ENCODE data around the gene CLEC20A. TPM values are rescaled to one million over a fixed set of nuclear protein-coding genes. Genes with fewer than 3 reads are reported as not detected.

Gene CLEC20A
- polyA plus RNA-seq, 1 donor (not counting 4 experiments of a cell fraction or from before 2014, with no cell fraction given) = not detected

DNA sequence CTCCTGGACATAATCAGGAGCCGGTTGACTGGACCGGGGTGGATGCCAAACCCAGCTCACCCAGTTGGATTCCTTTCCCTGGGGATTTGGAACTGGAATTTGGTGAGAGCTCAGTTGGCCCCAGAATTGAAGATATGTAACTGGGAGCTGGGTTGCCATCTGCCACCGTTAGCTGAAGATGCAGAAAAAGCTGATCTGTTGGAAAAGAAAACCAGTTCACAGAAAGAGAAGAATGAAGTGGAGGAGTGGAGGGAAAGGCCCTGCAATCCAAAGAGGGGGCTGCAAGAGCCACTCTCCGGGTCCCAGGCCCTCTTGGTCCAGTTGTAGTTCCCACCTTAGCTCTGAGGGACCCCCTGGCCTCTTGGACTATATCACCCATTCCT, 32.2 kb upstream of the CLEC20A start:
- H3K4me2 ChIP-seq (ENCODE audit: control insufficient read depth, extremely low read depth, insufficient read depth, low read depth, low read length) = no peak overlapping the region
- DNase-seq (ENCODE audit: low read depth, low spot score) = no peak
- no peak overlapping the region for H3K9ac ChIP-seq (ENCODE audit: control insufficient read depth, extremely low read depth, insufficient read depth, low read length)
- no peaks in the 10 kb centered on the region for H4K20me1 ChIP-seq (ENCODE audit: control insufficient read depth, extremely low read depth, insufficient read depth, low read length)
- no peaks in the 10 kb centered on the region for H3K79me2 ChIP-seq (ENCODE audit: control insufficient read depth, insufficient read depth, low read length)
- FAIRE-seq = no peak
- H2AFZ ChIP-seq (ENCODE audit: control insufficient read depth, low read length) = no peak overlapping the region
- peaks cover 20% of the 10 kb centered on the region for H3K4me1 ChIP-seq (ENCODE audit: control insufficient read depth, extremely low read depth, insufficient read depth, low read length)
- H3K9me3 ChIP-seq (ENCODE audit: control insufficient read depth, low read depth, low read length) = no peaks in the 10 kb centered on the region
- H3K4me3 ChIP-seq (ENCODE audit: control insufficient read depth in 2 of 3, extremely low read depth in 1 of 3, insufficient read depth in 2 of 3, low read depth in 1 of 3, low read length in 3 of 3) = no peak overlapping the region
- H3K9me1 ChIP-seq (ENCODE audit: control insufficient read depth, extremely low read depth, insufficient read depth, low read length) = no peaks in the 10 kb centered on the region
- TF ChIP-seq, protein P1, sequence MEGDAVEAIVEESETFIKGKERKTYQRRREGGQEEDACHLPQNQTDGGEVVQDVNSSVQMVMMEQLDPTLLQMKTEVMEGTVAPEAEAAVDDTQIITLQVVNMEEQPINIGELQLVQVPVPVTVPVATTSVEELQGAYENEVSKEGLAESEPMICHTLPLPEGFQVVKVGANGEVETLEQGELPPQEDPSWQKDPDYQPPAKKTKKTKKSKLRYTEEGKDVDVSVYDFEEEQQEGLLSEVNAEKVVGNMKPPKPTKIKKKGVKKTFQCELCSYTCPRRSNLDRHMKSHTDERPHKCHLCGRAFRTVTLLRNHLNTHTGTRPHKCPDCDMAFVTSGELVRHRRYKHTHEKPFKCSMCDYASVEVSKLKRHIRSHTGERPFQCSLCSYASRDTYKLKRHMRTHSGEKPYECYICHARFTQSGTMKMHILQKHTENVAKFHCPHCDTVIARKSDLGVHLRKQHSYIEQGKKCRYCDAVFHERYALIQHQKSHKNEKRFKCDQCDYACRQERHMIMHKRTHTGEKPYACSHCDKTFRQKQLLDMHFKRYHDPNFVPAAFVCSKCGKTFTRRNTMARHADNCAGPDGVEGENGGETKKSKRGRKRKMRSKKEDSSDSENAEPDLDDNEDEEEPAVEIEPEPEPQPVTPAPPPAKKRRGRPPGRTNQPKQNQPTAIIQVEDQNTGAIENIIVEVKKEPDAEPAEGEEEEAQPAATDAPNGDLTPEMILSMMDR (optimal IDR thresholded peaks at IDR 0.05 in 1 of 3, IDR thresholded peaks at IDR 0.05 in 1 of 3, conservative IDR thresholded peaks at IDR 0.05 in 1 of 3; ENCODE audit: extremely low read depth in 1 of 3, insufficient read depth in 2 of 3, low read length in 3 of 3) = no peak
- TF ChIP-seq EZH2 (IDR thresholded peaks at IDR 0.05; ENCODE audit: low read length) = no peak
- no peak overlapping the region for H3K27ac ChIP-seq (ENCODE audit: control insufficient read depth, insufficient read depth, low read length)
- no peaks in the 10 kb centered on the region for H3K27me3 ChIP-seq (ENCODE audit: control insufficient read depth, extremely low read depth, insufficient read depth, low read length)
- H3K36me3 ChIP-seq (ENCODE audit: control insufficient read depth in 2 of 2, extremely low read depth in 1 of 2, insufficient read depth in 2 of 2, low read length in 2 of 2) = no peaks in the 10 kb centered on the region
- dilution Hi-C loops (cut with MboI; ENCODE audit: extremely low pct_ligation_motif_present, low sequenced_read_pairs) = no loop called here

DNA sequence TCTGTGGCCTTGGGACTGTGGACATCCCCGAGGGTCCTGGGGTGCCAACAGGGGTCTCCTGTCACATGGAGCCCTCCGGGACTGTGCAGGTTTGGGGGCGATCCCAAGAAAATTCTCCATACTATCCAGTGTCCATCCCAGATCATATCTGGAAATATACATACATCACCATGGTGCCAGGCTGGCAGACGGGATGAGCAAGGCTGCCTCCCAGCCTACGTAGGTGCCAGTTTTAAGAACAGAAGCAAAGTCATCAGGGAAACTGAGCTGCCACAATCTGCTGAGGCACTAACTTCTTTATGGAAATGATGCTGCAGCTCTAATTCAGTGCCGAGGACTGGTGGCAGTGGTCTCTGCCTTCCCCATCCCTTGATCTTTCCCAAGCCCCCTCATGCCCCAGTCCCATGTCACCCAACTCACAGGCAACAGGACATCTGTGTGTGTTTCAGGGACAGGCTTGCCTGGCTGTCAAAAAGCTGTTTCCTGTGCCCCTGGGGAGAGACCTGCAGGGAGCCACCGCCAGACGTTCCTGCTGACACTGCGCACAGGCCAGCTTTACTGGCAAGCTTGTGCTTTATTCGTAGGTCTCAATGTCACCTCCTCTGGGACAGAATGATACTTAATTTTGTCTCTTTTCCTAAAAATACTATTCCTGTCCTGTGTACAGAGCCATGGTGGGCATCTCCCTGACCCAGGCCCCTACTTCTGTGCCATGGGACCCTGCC, 31.6 kb upstream of the CLEC20A start:
- no peaks in the 10 kb centered on the region for H3K27me3 ChIP-seq (ENCODE audit: control insufficient read depth, extremely low read depth, insufficient read depth, low read length)
- H3K9me1 ChIP-seq (ENCODE audit: control insufficient read depth, extremely low read depth, insufficient read depth, low read length) = no peaks in the 10 kb centered on the region
- H3K4me1 ChIP-seq (ENCODE audit: control insufficient read depth, extremely low read depth, insufficient read depth, low read length) = peaks cover 20% of the 10 kb centered on the region
- no peak for DNase-seq (ENCODE audit: low read depth, low spot score)
- H3K4me2 ChIP-seq (ENCODE audit: control insufficient read depth, extremely low read depth, insufficient read depth, low read depth, low read length) = no peak overlapping the region
- H4K20me1 ChIP-seq (ENCODE audit: control insufficient read depth, extremely low read depth, insufficient read depth, low read length) = no peaks in the 10 kb centered on the region
- no peak overlapping the region for H3K27ac ChIP-seq (ENCODE audit: control insufficient read depth, insufficient read depth, low read length)
- no peaks in the 10 kb centered on the region for H3K9me3 ChIP-seq (ENCODE audit: control insufficient read depth, low read depth, low read length)
- no peaks in the 10 kb centered on the region for H3K36me3 ChIP-seq (ENCODE audit: control insufficient read depth in 2 of 2, extremely low read depth in 1 of 2, insufficient read depth in 2 of 2, low read length in 2 of 2)
- no peak for TF ChIP-seq EZH2 (IDR thresholded peaks at IDR 0.05; ENCODE audit: low read length)
- TF ChIP-seq, protein P1 (optimal IDR thresholded peaks at IDR 0.05 in 1 of 3, IDR thresholded peaks at IDR 0.05 in 1 of 3, conservative IDR thresholded peaks at IDR 0.05 in 1 of 3; ENCODE audit: extremely low read depth in 1 of 3, insufficient read depth in 2 of 3, low read length in 3 of 3) = no peak
- H2AFZ ChIP-seq (ENCODE audit: control insufficient read depth, low read length) = no peak overlapping the region
- H3K79me2 ChIP-seq (ENCODE audit: control insufficient read depth, insufficient read depth, low read length) = no peaks in the 10 kb centered on the region
- no peak overlapping the region for H3K4me3 ChIP-seq (ENCODE audit: control insufficient read depth in 2 of 3, extremely low read depth in 1 of 3, insufficient read depth in 2 of 3, low read depth in 1 of 3, low read length in 3 of 3)
- FAIRE-seq = no peak
- dilution Hi-C loops (cut with MboI; ENCODE audit: extremely low pct_ligation_motif_present, low sequenced_read_pairs) = no loop called here
- no peak overlapping the region for H3K9ac ChIP-seq (ENCODE audit: control insufficient read depth, extremely low read depth, insufficient read depth, low read length)

Data from keratinocyte (primary cell).